Measurements from ENCODE around the gene AHCTF1. TPM values are rescaled to one million over a fixed set of nuclear protein-coding genes. Genes with fewer than 3 reads are reported as not detected.

The AHCTF1 gene
- total RNA-seq, 1 experiment from 2014 or later, result 18.2 TPM

- no peak for DNase-seq (ENCODE audit: low spot score)
Measured at GRCh38 chr1:246800756-246801155, 131.0 kb downstream of the AHCTF1 start.

GRCh38 chr1:246800356-246800755 lies 131.4 kb downstream of the AHCTF1 start:
- DNase-seq (ENCODE audit: low spot score), result no peak

- no peak for DNase-seq (ENCODE audit: low spot score)
Measured at GRCh38 chr1:246798606-246799496, 132.9 kb downstream of the AHCTF1 start.

GRCh38 chr1:246798107-246798506 lies 133.6 kb downstream of the AHCTF1 start:
- no peak for DNase-seq (ENCODE audit: low spot score)

GRCh38 chr1:246797597-246797996 lies 134.2 kb downstream of the AHCTF1 start:
- DNase-seq (ENCODE audit: low spot score), result no peak

- DNase-seq (ENCODE audit: low spot score), result no peak
Measured at GRCh38 chr1:246797157-246797556, 134.6 kb downstream of the AHCTF1 start.

GRCh38 chr1:246795906-246796694 lies 135.6 kb downstream of the AHCTF1 start:
- no peak for DNase-seq (ENCODE audit: low spot score)

GRCh38 chr1:246794828-246795671 lies 136.7 kb downstream of the AHCTF1 start:
- no peak for DNase-seq (ENCODE audit: low spot score)

- DNase-seq (ENCODE audit: low spot score), result no peak
Measured at GRCh38 chr1:246794048-246794827, 137.5 kb downstream of the AHCTF1 start.

GRCh38 chr1:246793356-246793896 lies 138.3 kb downstream of the AHCTF1 start:
- no peak for DNase-seq (ENCODE audit: low spot score)

GRCh38 chr1:246792603-246793002 lies 139.1 kb downstream of the AHCTF1 start:
- no peak for DNase-seq (ENCODE audit: low spot score)

- no peak for DNase-seq (ENCODE audit: low spot score)
Measured at GRCh38 chr1:246791303-246791918, 140.3 kb downstream of the AHCTF1 start.

GRCh38 chr1:246790833-246791232 lies 140.9 kb downstream of the AHCTF1 start:
- no peak for DNase-seq (ENCODE audit: low spot score)

GRCh38 chr1:246790364-246790763 lies 141.4 kb downstream of the AHCTF1 start:
- DNase-seq (ENCODE audit: low spot score), result no peak

- DNase-seq (ENCODE audit: low spot score), result no peak
Measured at GRCh38 chr1:246789454-246790339, 142.1 kb downstream of the AHCTF1 start.
